ENCODE results near the gene RGS1.

DNA sequence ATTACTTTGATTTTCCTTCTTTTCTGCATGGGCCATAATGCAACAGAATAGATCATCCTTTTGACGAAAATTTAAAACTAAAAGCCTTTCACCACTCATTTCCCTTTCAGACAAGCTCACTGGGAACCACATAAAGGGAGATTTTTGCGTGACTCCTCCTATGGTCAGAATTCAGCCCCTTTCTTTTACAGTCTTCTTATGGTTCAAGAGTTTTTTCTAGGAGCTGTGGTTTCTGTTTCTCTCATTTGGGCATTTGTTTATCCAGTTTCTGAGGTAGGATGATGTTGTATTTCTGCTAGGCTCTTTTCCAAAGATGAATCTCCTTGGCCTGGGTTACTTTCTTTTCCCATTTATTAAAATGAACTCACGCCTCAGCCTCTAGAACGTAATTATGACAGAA, 16.9 kb downstream of the RGS1 start:
- TF ChIP-seq, protein P1, sequence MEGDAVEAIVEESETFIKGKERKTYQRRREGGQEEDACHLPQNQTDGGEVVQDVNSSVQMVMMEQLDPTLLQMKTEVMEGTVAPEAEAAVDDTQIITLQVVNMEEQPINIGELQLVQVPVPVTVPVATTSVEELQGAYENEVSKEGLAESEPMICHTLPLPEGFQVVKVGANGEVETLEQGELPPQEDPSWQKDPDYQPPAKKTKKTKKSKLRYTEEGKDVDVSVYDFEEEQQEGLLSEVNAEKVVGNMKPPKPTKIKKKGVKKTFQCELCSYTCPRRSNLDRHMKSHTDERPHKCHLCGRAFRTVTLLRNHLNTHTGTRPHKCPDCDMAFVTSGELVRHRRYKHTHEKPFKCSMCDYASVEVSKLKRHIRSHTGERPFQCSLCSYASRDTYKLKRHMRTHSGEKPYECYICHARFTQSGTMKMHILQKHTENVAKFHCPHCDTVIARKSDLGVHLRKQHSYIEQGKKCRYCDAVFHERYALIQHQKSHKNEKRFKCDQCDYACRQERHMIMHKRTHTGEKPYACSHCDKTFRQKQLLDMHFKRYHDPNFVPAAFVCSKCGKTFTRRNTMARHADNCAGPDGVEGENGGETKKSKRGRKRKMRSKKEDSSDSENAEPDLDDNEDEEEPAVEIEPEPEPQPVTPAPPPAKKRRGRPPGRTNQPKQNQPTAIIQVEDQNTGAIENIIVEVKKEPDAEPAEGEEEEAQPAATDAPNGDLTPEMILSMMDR (IDR thresholded peaks at IDR 0.05) = no peak
- TF ChIP-seq POLR2AphosphoS5 (IDR thresholded peaks at IDR 0.05; ENCODE audit: low read depth, low read length) = no peak
- no peak for TF ChIP-seq SIN3A (IDR thresholded peaks at IDR 0.05; ENCODE audit: borderline replicate concordance, insufficient read depth, low read depth, low read length)
- TF ChIP-seq, protein P2, sequence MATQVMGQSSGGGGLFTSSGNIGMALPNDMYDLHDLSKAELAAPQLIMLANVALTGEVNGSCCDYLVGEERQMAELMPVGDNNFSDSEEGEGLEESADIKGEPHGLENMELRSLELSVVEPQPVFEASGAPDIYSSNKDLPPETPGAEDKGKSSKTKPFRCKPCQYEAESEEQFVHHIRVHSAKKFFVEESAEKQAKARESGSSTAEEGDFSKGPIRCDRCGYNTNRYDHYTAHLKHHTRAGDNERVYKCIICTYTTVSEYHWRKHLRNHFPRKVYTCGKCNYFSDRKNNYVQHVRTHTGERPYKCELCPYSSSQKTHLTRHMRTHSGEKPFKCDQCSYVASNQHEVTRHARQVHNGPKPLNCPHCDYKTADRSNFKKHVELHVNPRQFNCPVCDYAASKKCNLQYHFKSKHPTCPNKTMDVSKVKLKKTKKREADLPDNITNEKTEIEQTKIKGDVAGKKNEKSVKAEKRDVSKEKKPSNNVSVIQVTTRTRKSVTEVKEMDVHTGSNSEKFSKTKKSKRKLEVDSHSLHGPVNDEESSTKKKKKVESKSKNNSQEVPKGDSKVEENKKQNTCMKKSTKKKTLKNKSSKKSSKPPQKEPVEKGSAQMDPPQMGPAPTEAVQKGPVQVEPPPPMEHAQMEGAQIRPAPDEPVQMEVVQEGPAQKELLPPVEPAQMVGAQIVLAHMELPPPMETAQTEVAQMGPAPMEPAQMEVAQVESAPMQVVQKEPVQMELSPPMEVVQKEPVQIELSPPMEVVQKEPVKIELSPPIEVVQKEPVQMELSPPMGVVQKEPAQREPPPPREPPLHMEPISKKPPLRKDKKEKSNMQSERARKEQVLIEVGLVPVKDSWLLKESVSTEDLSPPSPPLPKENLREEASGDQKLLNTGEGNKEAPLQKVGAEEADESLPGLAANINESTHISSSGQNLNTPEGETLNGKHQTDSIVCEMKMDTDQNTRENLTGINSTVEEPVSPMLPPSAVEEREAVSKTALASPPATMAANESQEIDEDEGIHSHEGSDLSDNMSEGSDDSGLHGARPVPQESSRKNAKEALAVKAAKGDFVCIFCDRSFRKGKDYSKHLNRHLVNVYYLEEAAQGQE (IDR thresholded peaks at IDR 0.05; ENCODE audit: insufficient read depth in 1 of 2, low read depth in 2 of 2, low read length in 1 of 2) = no peak

Measured in Panc1 (cell line).